ENCODE measurements around the gene NOS1AP. TPM values are rescaled to one million over a fixed set of nuclear protein-coding genes. Genes with fewer than 3 reads are reported as not detected.
A peak's percentile ranks its signal among the peaks of the same experiment; 100 is the strongest.

The NOS1AP gene
- total and polyA plus RNA-seq, 9 of the 15 experiments (the other 6 are each of a cell fraction or from before 2014, with no cell fraction given), result 0.07 to 1.5 (median 0.22) TPM

DNA sequence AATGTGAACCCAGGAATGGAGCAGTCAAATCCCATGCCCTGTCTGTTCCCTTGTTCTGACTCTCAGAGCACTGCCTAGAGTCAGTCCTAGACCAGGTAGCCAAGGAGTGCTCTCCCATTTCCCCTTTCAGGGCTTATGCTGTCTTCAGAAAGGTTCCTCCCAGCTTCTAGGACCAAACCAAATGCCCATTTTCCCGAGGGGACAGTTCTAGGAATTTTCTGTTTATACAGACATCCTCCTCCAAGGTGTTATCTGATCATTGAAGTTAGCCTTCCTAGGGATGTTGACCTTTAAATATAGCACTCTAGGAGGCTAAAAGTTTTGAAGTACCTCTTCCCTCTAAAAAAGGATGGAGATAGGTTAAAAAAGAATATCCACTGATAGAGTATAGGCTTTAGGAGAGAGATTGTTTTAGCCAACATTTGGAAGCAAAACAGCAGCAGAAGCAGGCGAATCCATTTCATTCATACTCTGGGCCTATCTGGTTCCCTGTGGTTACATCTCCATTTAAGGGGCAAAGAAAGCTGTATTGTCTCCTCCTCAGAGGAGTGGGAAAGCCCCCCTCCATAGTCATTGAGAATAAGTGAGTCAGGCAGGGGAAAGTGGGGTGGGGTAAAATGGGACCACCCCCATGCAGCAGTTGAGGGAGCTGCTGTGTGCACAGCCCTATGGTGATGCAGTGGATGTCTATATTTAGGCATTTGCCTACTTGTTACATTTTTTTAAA, 180.7 kb downstream of the NOS1AP start:
- ATAC-seq (no peak), DNase-seq (ENCODE audit: extremely low read depth in 1 of 4, low spot score in 3 of 4) (no peak), FAIRE-seq (no peak)
- Histone ChIP-seq H3K79me2 (ENCODE audit: control insufficient read depth, insufficient read depth, low read length) (no peaks in the 10 kb centered on the region), H3K4me1 (replicated peaks in 1 of 2; ENCODE audit: control insufficient read depth in 2 of 2, insufficient read depth in 2 of 2, low read length in 2 of 2) (no peaks in the 10 kb centered on the region), H3K9me3 (replicated peaks; ENCODE audit: control insufficient read depth, insufficient read depth, low read depth, low read length) (no peaks in the 10 kb centered on the region), H4K20me1 (replicated peaks; ENCODE audit: control insufficient read depth, insufficient read depth, low read length) (no peaks in the 10 kb centered on the region; the same call in 1 of the 2 replicates), H3K4me3 (no peak overlapping the region), H3K9me1 (ENCODE audit: control insufficient read depth, insufficient read depth, low read length) (no peaks in the 10 kb centered on the region), H3K4me2 (ENCODE audit: insufficient read depth, low read length) (no peak overlapping the region), H3K36me3 (ENCODE audit: control insufficient read depth, insufficient read depth, low read length) (no peaks in the 10 kb centered on the region), H3K27ac (ENCODE audit: extremely low read depth, low read depth, low read length) (no peak overlapping the region), H3K27me3 (ENCODE audit: control insufficient read depth in 2 of 2, insufficient read depth in 2 of 2, low read length in 2 of 2) (no peaks in the 10 kb centered on the region), H2AFZ (ENCODE audit: low read depth, low read length) (no peak overlapping the region), H3K9ac (ENCODE audit: insufficient read depth in 1 of 2, low read depth in 2 of 2, low read length in 2 of 2) (no peak overlapping the region)
- TF ChIP-seq ESRRB (CRISPR knock-in tag; IDR thresholded peaks at IDR 0.05; ENCODE audit: borderline replicate concordance), result no peak
- peak; percentile 70 for TF ChIP-seq PRDM10 (IDR thresholded peaks at IDR 0.05; ENCODE audit: partially characterized antibody)
- no peak for TF ChIP-seq BCL6 (CRISPR knock-in tag; IDR thresholded peaks at IDR 0.05)
- no peak for TF ChIP-seq E2F8 (IDR thresholded peaks at IDR 0.05; ENCODE audit: low read depth, partially characterized antibody)
- TF ChIP-seq KLF1 (tag; IDR thresholded peaks at IDR 0.05), result no peak
- no peak for TF ChIP-seq FOXA1 (IDR thresholded peaks at IDR 0.05; ENCODE audit: borderline replicate concordance)
- CTCF ChIA-PET (ENCODE audit: low intra/inter-chr PET ratio), result no interaction called here
- no TSS peak for BruUV-seq (replicated peaks)
- in situ Hi-C loops (cut with MboI) (no loop called here), intact Hi-C loops (cut with micrococcal nuclease) (no loop called here)
- 5% methylated on average over 2 of the region's 2 CpGs for WGBS (ENCODE audit: insufficient coverage, low coverage, missing lambda C conversion rate)
- POLR2A ChIA-PET, result interaction anchor here (1.6 kb wide), 1 partner anchor 19 kb away, joined by 4 read pairs; no protein-coding TSS in a partner anchor
